ENCODE measurements around the gene BRWD1. TPM values are rescaled to one million over a fixed set of nuclear protein-coding genes. Genes with fewer than 3 reads are reported as not detected.

Gene BRWD1
- total RNA-seq, 2 experiments from 2014 or later, result 84.7 to 92.2 TPM

DNA sequence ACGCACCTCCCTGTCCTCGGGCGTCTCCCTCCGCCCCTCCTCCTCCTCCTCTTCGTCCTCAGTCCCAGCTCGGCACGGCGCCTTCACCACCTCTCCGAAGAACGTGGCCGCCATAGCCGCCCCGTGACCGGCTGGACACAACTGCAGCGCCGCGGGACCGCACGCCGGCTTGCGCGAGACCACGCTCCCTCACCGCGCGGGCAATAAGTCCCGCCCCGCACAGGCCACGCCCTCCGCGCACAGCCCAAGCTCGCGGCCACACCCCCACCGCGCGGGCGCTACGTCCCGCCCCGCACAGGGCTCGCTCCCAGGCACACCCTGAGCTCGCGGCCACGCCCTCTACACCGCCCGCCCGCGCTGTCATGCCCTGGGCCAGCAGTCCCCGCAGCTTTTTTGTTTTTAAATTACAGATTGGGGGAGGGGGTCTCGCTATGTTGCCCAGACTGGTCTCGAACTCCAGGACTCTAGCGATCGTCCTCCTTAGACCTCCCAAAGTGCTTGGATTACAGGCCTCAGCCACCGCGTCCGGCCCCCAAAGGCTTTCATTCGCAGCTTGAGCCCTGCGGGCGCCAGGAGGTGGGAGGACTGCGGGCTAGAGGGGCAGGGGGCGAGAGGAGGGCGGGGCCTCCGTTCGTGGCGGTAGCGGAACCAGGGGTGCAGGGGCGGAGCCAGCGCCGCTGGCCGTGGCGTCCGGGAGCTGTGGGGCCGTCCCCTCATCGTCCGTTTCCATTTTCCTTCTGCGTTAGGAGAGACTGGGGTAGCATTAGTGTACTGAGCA lies 130.0 kb downstream of the BRWD1 start, which contains the start of gene PSMG1:
Gene PSMG1, minus strand, starts transcription at position 180 of the 778 bp plus-strand sequence. Its CDS starts 66 bp downstream, at position 114.
- ChIA-PET CTCF (interaction anchor here (0.8 to 1.3 kb wide), 3 partner anchors 10 to 17 kb away, joined by 3 read pairs; no protein-coding TSS in a partner anchor), POLR2A (interaction anchor here (0.6 to 2.5 kb wide), 19 partner anchors 11 to 1916 kb away, joined by 3 to 35 read pairs (median 4); partner anchors contain the start of genes BRWD1, HMGN1 and VPS26C)
- H3K36me3 ChIP-seq (ENCODE audit: insufficient read depth, low read length), result peaks cover 19% of the 10 kb centered on the region
- peak within 1 kb of the TSS; percentile 87 for H3K4me3 ChIP-seq (ENCODE audit: low read length)
- no peaks in the 10 kb centered on the region for H3K9me3 ChIP-seq (ENCODE audit: control insufficient read depth in 1 of 2, insufficient read depth in 1 of 2, low read length in 2 of 2)
- peak within 1 kb of the TSS; percentile 91 for H3K27ac Mint-ChIP-seq
- H3K27me3 ChIP-seq (ENCODE audit: control insufficient read depth in 1 of 2, insufficient read depth in 2 of 2, low read length in 2 of 2), result no peaks in the 10 kb centered on the region
- TF ChIP-seq, protein P1, sequence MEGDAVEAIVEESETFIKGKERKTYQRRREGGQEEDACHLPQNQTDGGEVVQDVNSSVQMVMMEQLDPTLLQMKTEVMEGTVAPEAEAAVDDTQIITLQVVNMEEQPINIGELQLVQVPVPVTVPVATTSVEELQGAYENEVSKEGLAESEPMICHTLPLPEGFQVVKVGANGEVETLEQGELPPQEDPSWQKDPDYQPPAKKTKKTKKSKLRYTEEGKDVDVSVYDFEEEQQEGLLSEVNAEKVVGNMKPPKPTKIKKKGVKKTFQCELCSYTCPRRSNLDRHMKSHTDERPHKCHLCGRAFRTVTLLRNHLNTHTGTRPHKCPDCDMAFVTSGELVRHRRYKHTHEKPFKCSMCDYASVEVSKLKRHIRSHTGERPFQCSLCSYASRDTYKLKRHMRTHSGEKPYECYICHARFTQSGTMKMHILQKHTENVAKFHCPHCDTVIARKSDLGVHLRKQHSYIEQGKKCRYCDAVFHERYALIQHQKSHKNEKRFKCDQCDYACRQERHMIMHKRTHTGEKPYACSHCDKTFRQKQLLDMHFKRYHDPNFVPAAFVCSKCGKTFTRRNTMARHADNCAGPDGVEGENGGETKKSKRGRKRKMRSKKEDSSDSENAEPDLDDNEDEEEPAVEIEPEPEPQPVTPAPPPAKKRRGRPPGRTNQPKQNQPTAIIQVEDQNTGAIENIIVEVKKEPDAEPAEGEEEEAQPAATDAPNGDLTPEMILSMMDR (IDR thresholded peaks at IDR 0.05), result no peak
- intact Hi-C loops (cut with DNase I, micrococcal nuclease), result loop anchor here (2.0 to 5.0 kb wide), 6 partner anchors 129 to 376 kb away; partner anchors contain the start of genes BRWD1 (in 2 of the 2), ETS2 (in 1 of the 2), HMGN1 (in 1 of the 2) and LCA5L (in 1 of the 2)
- H3K4me1 Mint-ChIP-seq (ENCODE audit: low read depth), result peaks cover 76% of the 10 kb centered on the region
- peak; percentile 92 for ATAC-seq (ENCODE audit: poor library complexity)
- H3K4me3 Mint-ChIP-seq, result peak within 1 kb of the TSS; percentile 91
- DNase-seq, result peak; percentile 86 to 97 (median 92)
- H3K9me3 Mint-ChIP-seq, result no peaks in the 10 kb centered on the region
- peaks cover 18% of the 10 kb centered on the region for H3K4me1 ChIP-seq (ENCODE audit: insufficient read depth, low read length)
- peaks cover 40% of the 10 kb centered on the region for H3K36me3 Mint-ChIP-seq (ENCODE audit: low read depth)
- no peaks in the 10 kb centered on the region for H3K27me3 Mint-ChIP-seq
- H3K27ac ChIP-seq (ENCODE audit: low read depth in 1 of 2, low read length in 2 of 2), result peak within 1 kb of the TSS; percentile 81 to 92

DNA sequence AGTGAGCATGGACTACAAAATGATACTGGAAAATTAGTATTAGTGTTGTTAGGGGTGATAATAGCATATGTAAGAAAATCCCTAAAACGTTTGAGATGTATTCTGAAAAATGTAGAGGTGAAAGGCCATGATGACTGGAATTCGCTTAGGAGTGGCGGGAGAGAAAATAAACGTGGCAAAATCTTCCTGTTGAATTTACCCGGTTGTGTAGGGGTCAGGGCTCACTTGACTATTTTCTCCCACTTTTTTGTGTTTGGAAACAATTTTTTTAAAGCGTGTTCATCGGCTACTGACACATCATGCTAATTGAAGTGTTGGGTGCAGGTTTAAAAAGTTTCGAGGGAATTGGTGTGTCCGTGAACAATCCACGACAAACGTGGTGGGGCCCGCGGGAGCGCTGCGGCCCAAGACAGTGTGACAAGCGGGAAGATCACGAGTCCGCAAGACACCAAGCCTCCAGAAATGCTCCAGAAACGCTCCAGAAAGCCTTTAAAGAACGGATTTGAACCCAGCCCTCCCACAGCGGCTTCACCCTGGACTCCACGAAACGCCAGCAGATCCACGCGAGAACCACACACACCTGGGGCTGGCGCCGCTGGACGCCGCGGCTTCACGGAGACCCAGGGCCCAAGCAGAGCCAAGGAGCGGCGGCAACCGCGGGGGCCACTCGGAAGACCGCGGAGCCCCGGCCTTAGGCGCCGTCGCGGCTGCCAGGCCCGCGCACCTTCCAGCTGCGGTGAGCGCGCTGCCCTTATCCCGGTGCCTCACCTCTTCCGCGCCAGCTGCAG lies 130.8 kb downstream of the BRWD1 start:
- ATAC-seq (ENCODE audit: poor library complexity) (peak; percentile 67), DNase-seq (peak in 2 of 14 experiments; percentile 24 to 35)
- H3K4me1 Mint-ChIP-seq (ENCODE audit: low read depth), result peaks cover 69% of the 10 kb centered on the region
- H3K4me3 Mint-ChIP-seq, result peak overlapping the region; percentile 91
- intact Hi-C loops (cut with DNase I, micrococcal nuclease), result loop anchor here (2.0 to 5.0 kb wide), 6 partner anchors 130 to 375 kb away; partner anchors contain the start of genes BRWD1 (in 2 of the 2), ETS2 (in 1 of the 2), HMGN1 (in 1 of the 2) and LCA5L (in 1 of the 2)
- H3K36me3 Mint-ChIP-seq (ENCODE audit: low read depth), result peaks cover 40% of the 10 kb centered on the region
- Histone ChIP-seq H3K27me3 (ENCODE audit: control insufficient read depth in 1 of 2, insufficient read depth in 2 of 2, low read length in 2 of 2) (no peaks in the 10 kb centered on the region), H3K4me3 (ENCODE audit: low read length) (peak overlapping the region; percentile 87), H3K36me3 (ENCODE audit: insufficient read depth, low read length) (peaks cover 25% of the 10 kb centered on the region), H3K27ac (ENCODE audit: low read depth in 1 of 2, low read length in 2 of 2) (peak overlapping the region in 1 of 2 donors; percentile 81), H3K9me3 (ENCODE audit: control insufficient read depth in 1 of 2, insufficient read depth in 1 of 2, low read length in 2 of 2) (no peaks in the 10 kb centered on the region), H3K4me1 (ENCODE audit: insufficient read depth, low read length) (peaks cover 18% of the 10 kb centered on the region)
- TF ChIP-seq, protein P1 (IDR thresholded peaks at IDR 0.05), result no peak
- ChIA-PET POLR2A (interaction anchor here (0.6 to 2.5 kb wide), 18 partner anchors 11 to 1915 kb away, joined by 3 to 35 read pairs (median 4); partner anchors contain the start of genes BRWD1, HMGN1 and VPS26C), CTCF (interaction anchor here (0.8 to 1.3 kb wide), 2 partner anchors 11 to 17 kb away, joined by 3 read pairs; no protein-coding TSS in a partner anchor)
- H3K9me3 Mint-ChIP-seq, result no peaks in the 10 kb centered on the region
- H3K27me3 Mint-ChIP-seq, result no peaks in the 10 kb centered on the region
- H3K27ac Mint-ChIP-seq, result peak overlapping the region; percentile 91

DNA sequence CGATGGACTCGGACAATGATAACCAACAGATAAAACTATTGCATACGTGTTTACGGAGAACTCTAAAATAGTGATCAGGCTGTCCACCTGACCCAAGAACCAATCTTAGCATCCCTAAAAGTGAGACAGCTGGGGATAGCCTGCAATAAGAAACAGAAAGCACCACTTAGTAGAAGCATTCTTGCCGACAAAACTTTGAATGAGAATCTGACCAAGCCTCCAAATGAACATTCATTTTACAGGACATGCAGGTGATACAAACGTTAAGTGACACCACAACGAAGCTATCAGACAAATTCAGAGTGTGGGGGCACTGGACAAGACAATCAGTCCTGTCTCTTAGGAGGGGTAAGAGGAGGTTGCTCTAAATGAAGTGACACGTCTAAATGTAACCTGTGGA lies 131.4 kb downstream of the BRWD1 start:
- peak overlapping the region; percentile 91 for H3K4me3 Mint-ChIP-seq
- Histone ChIP-seq H3K9me3 (ENCODE audit: control insufficient read depth in 1 of 2, insufficient read depth in 1 of 2, low read length in 2 of 2) (no peaks in the 10 kb centered on the region), H3K27me3 (ENCODE audit: control insufficient read depth in 1 of 2, insufficient read depth in 2 of 2, low read length in 2 of 2) (no peaks in the 10 kb centered on the region), H3K4me1 (ENCODE audit: insufficient read depth, low read length) (peaks cover 18% of the 10 kb centered on the region), H3K4me3 (ENCODE audit: low read length) (peak overlapping the region; percentile 87), H3K36me3 (ENCODE audit: insufficient read depth, low read length) (peaks cover 30% of the 10 kb centered on the region), H3K27ac (ENCODE audit: low read depth in 1 of 2, low read length in 2 of 2) (no peak overlapping the region)
- ChIA-PET POLR2A (interaction anchor here (1.5 to 2.5 kb wide), 3 partner anchors 131 to 415 kb away, joined by 4 to 35 read pairs (median 24); partner anchors contain the start of genes BRWD1 and HMGN1), CTCF (no interaction called here)
- H3K27me3 Mint-ChIP-seq, result no peaks in the 10 kb centered on the region
- ATAC-seq (ENCODE audit: poor library complexity) (no peak), DNase-seq (no peak)
- intact Hi-C loops (cut with DNase I, micrococcal nuclease), result loop anchor here (2.0 to 5.0 kb wide), 6 partner anchors 130 to 375 kb away; partner anchors contain the start of genes BRWD1 (in 2 of the 2), ETS2 (in 1 of the 2), HMGN1 (in 1 of the 2) and LCA5L (in 1 of the 2)
- TF ChIP-seq, protein P1 (IDR thresholded peaks at IDR 0.05), result no peak
- no peaks in the 10 kb centered on the region for H3K9me3 Mint-ChIP-seq
- peaks cover 40% of the 10 kb centered on the region for H3K36me3 Mint-ChIP-seq (ENCODE audit: low read depth)
- peak overlapping the region; percentile 91 for H3K27ac Mint-ChIP-seq
- H3K4me1 Mint-ChIP-seq (ENCODE audit: low read depth), result peaks cover 62% of the 10 kb centered on the region

Measured in CD4-positive, alpha-beta T cell (primary cell).